H9 (cell line): ENCODE results near the gene CAMTA1. TPM values are rescaled to one million over a fixed set of nuclear protein-coding genes. Genes with fewer than 3 reads are reported as not detected.

ENCODE experiments used
- DNase-seq: peaks from one replicate; pipeline ENCODE4 v3.0.0-alpha.2; 2017
- H2AFZ ChIP-seq: one replicate; pipeline ENCODE4 v1.6.1; 2013; ENCODE audit warnings: mild to moderate bottlenecking, low read length, control low read depth, moderate library complexity
- H2AK5ac ChIP-seq: 2 replicates; pipeline ENCODE4 v1.6.1; 2013; ENCODE audit warnings: low read length, control low read depth, mixed read lengths; ENCODE audit not compliant: insufficient read length
- H2BK120ac ChIP-seq: one replicate; pipeline ENCODE4 v1.6.1; 2013; ENCODE audit warnings: low read depth, mild to moderate bottlenecking, low read length, control low read depth, inconsistent platforms; ENCODE audit not compliant: poor library complexity, severe bottlenecking
- H2BK12ac ChIP-seq: 2 replicates; pipeline ENCODE4 v1.6.1; 2013; ENCODE audit warnings: low read length, control low read depth, mixed read lengths, low read depth; ENCODE audit not compliant: insufficient read length
- H2BK15ac ChIP-seq: 2 replicates; pipeline ENCODE4 v1.6.1; 2013; ENCODE audit warnings: low read depth, low read length, control low read depth
- H2BK20ac ChIP-seq: one replicate; pipeline ENCODE4 v1.6.1; 2013; ENCODE audit warnings: low read depth, mild to moderate bottlenecking, low read length, control low read depth, inconsistent platforms; ENCODE audit not compliant: poor library complexity, severe bottlenecking
- H2BK5ac ChIP-seq: 2 replicates; pipeline ENCODE4 v1.6.1; 2013; ENCODE audit warnings: low read length, control low read depth, mixed read lengths; ENCODE audit not compliant: insufficient read length
- H3K14ac ChIP-seq: 2 replicates; pipeline ENCODE4 v1.6.1; 2013; ENCODE audit warnings: low read length, control low read depth; ENCODE audit not compliant: insufficient read depth
- H3K18ac ChIP-seq: 2 replicates; pipeline ENCODE4 v1.6.1; 2013; ENCODE audit warnings: low read depth, mild to moderate bottlenecking, mixed read lengths, low read length, control low read depth; ENCODE audit not compliant: insufficient read length
- H3K23ac ChIP-seq: 2 replicates; pipeline ENCODE4 v1.6.1; 2013; ENCODE audit warnings: low read length, control low read depth, mixed read lengths, low read depth; ENCODE audit not compliant: insufficient read length
- H3K23me2 ChIP-seq: 2 replicates; pipeline ENCODE4 v1.6.1; 2013; ENCODE audit warnings: low read depth, mild to moderate bottlenecking, mixed read lengths, low read length, control low read depth; ENCODE audit not compliant: insufficient read length, poor library complexity, severe bottlenecking
- H3K27ac ChIP-seq: 2 replicates; pipeline ENCODE4 v1.5.1; 2013; ENCODE audit warnings: low read length, control low read depth, mixed read lengths, low read depth; ENCODE audit not compliant: insufficient read length
- H3K27me3 ChIP-seq: 2 replicates; pipeline ENCODE4 v1.6.1; 2013; ENCODE audit warnings: low read length, control low read depth, inconsistent platforms; ENCODE audit not compliant: insufficient read depth
- H3K4ac ChIP-seq: 2 replicates; pipeline ENCODE4 v1.6.1; 2013; ENCODE audit warnings: low read depth, mild to moderate bottlenecking, control low read depth, inconsistent platforms, low read length, moderate library complexity
- H3K4me1 ChIP-seq: 2 replicates; pipeline ENCODE4 v1.6.1; 2013; ENCODE audit warnings: low read length, control low read depth, inconsistent platforms; ENCODE audit not compliant: insufficient read depth
- H3K4me2 ChIP-seq: 2 replicates; pipeline ENCODE4 v1.6.1; 2013; ENCODE audit warnings: low read length, control low read depth, mixed read lengths; ENCODE audit not compliant: insufficient read length, insufficient read depth
- H3K56ac ChIP-seq: 2 replicates; pipeline ENCODE4 v1.6.1; 2013; ENCODE audit warnings: low read depth, mild to moderate bottlenecking, mixed read lengths, low read length, control low read depth; ENCODE audit not compliant: insufficient read length
- H3K79me1 ChIP-seq: 2 replicates; pipeline ENCODE4 v1.6.1; 2013; ENCODE audit warnings: low read depth, mild to moderate bottlenecking, moderate library complexity, low read length, control low read depth, inconsistent platforms; ENCODE audit not compliant: insufficient read depth, poor library complexity, severe bottlenecking
- H3K79me2 ChIP-seq: 2 replicates; pipeline ENCODE4 v1.6.1; 2013; ENCODE audit warnings: low read length, control low read depth, inconsistent platforms; ENCODE audit not compliant: insufficient read depth
- H3K9ac ChIP-seq: 2 replicates; pipeline ENCODE4 v1.6.1; 2013; ENCODE audit warnings: low read length, control low read depth, mixed read lengths; ENCODE audit not compliant: insufficient read length; ENCODE audit errors: extremely low read depth
- H3K9me3 ChIP-seq: one replicate; pipeline ENCODE4 v1.6.1; 2013; ENCODE audit warnings: low read depth, low read length, inconsistent platforms; ENCODE audit not compliant: control insufficient read depth
- H3T11ph ChIP-seq: one replicate; pipeline ENCODE4 v1.6.1; 2013; ENCODE audit warnings: mild to moderate bottlenecking, low read length, control low read depth, inconsistent platforms
- H4K20me1 ChIP-seq: one replicate; pipeline ENCODE4 v1.6.1; 2013; ENCODE audit not compliant: control insufficient read depth, insufficient read length, insufficient read depth
- H4K5ac ChIP-seq: 2 replicates; pipeline ENCODE4 v1.6.1; 2013; ENCODE audit warnings: low read depth, mild to moderate bottlenecking, mixed read lengths, low read length, control low read depth; ENCODE audit not compliant: insufficient read length
- H4K8ac ChIP-seq: replicated peaks from 2 replicates; pipeline ENCODE4 v1.6.1; 2013; ENCODE audit warnings: low read length, control low read depth, mixed read lengths, low read depth; ENCODE audit not compliant: insufficient read length
- H4K91ac ChIP-seq: 2 replicates; pipeline ENCODE4 v1.6.1; 2013; ENCODE audit warnings: low read depth, mild to moderate bottlenecking, moderate library complexity, mixed read lengths, low read length, control low read depth; ENCODE audit not compliant: insufficient read length
- H3K27ac Mint-ChIP-seq, 3 experiments: 2 replicates in 2 of 3; 3 replicates in 1 of 3; pipeline ENCODE4 v1.8.0; 2020 to 2021; ENCODE audit warnings: mixed read lengths in 3 of 3, mild to moderate bottlenecking in 1 of 3, moderate library complexity in 1 of 3
- H3K27me3 Mint-ChIP-seq: 2 replicates; pipeline ENCODE4 v1.8.0; 2021; ENCODE audit warnings: low read depth, mild to moderate bottlenecking, moderate library complexity, mixed read lengths
- H3K36me3 Mint-ChIP-seq, 3 experiments: 2 replicates in 2 of 3; 3 replicates in 1 of 3; pipeline ENCODE4 v1.8.0; 2020 to 2021; ENCODE audit warnings: low read depth in 3 of 3, mixed read lengths in 3 of 3; ENCODE audit not compliant: insufficient read depth in 1 of 3
- H3K4me1 Mint-ChIP-seq, 2 experiments: 2 replicates each; pipeline ENCODE4 v1.8.0; 2020; ENCODE audit warnings: mixed read lengths in 2 of 2
- H3K4me3 Mint-ChIP-seq, 2 experiments: 2 replicates in 1 of 2; 3 replicates in 1 of 2; pipeline ENCODE4 v1.8.0; 2020 to 2021; ENCODE audit warnings: mild to moderate bottlenecking in 2 of 2, mixed read lengths in 2 of 2, moderate library complexity in 1 of 2
- H3K9me3 Mint-ChIP-seq, 2 experiments: 2 replicates in 1 of 2; 3 replicates in 1 of 2; pipeline ENCODE4 v1.8.0; 2020; ENCODE audit warnings: mild to moderate bottlenecking in 2 of 2, mixed read lengths in 2 of 2, moderate library complexity in 1 of 2
- WGBS: extraction: QIAGEN DNeasy Blood & Tissue Kit; methylation state at CpG from one replicate; pipeline ENCODE4 v1.1.7; 2013; ENCODE audit warnings: missing lambda C conversion rate, low lambda C conversion rate, mixed read lengths; ENCODE audit not compliant: insufficient read length; ENCODE audit errors: extremely low coverage; 5-methylcytosine and 5-hydroxymethylcytosine counted together
- total RNA-seq: library from RNA; stranded (reverse); gene quantifications from 2 replicates; pipeline ENCODE4 v1.2.1, GENCODE V29; 2021
- TF ChIP-seq, protein P1 (sequence below): fragments of 200-600 bp; sonication (generic); conservative IDR thresholded peaks from 3 replicates; pipeline ENCODE4 v1.8.0; 2021; ENCODE audit warnings: antibody characterized with exemption, mild to moderate bottlenecking

The CAMTA1 gene
- total RNA-seq, 1 experiment from 2014 or later, result 115 TPM

DNA sequence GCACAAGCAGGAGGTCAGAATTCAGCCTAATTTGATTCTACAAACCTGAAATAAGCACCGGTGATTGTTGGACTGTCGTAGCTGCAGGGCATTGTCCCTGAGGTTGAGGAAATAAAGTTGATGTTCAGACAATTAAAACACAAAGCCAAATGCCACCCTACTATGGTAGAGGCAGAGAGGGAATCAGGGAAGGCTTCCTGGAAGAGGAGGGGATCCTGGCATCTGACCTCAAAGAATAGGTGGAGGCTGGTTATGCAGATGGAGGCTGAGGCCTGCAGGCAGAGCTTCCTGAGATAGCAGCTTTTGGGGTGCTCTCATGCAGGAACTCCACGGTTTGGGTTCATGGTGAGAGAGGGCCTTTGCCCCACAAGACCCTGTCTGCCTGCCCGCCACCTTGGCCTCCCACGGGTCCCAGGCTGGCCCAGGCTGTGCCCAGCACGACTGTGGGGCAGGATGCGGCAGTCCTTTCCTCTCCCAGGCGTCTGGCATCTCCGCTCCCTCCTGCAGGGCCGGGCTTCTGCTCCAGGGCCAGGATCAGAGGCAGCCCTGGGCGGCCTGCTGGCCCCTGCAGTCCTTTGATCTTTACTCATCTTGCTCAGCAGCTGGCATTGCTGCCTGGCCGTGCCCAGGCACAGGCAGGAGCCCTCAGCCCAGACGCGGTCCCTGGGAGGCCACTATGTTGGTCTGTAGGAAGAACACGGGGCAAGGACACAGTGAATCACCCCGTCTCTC lies 851.7 kb downstream of the CAMTA1 start:
- peaks cover 3% of the 10 kb centered on the region for H4K20me1 ChIP-seq
- no peak overlapping the region for H3K4ac ChIP-seq
- no peak overlapping the region for H2BK120ac ChIP-seq
- H3T11ph ChIP-seq, result no peak overlapping the region
- Mint-ChIP-seq H3K27ac (no peak overlapping the region; a peak in 1 of 7 replicates), H3K27me3 (peaks cover 4% of the 10 kb centered on the region), H3K4me3 (no peak overlapping the region), H3K4me1 (peaks cover 12 to 35% of the 10 kb centered on the region in 2 experiments), H3K36me3 (no peaks in the 10 kb centered on the region), H3K9me3 (no peaks in the 10 kb centered on the region)
- H3K79me1 ChIP-seq, result no peaks in the 10 kb centered on the region
- no peak overlapping the region for H3K14ac ChIP-seq
- H3K56ac ChIP-seq, result no peak overlapping the region
- H3K9me3 ChIP-seq, result no peaks in the 10 kb centered on the region
- no peaks in the 10 kb centered on the region for H3K79me2 ChIP-seq
- DNase-seq, result no peak
- H2AFZ ChIP-seq, result no peak overlapping the region
- no peak overlapping the region for H3K9ac ChIP-seq
- no peak overlapping the region for H4K91ac ChIP-seq
- no peak overlapping the region for H2BK15ac ChIP-seq
- no peak overlapping the region for H3K23ac ChIP-seq
- no peak overlapping the region for H3K27ac ChIP-seq
- H2BK12ac ChIP-seq, result no peak overlapping the region
- no peak overlapping the region for H3K4me2 ChIP-seq
- H3K18ac ChIP-seq, result no peak overlapping the region
- H2BK20ac ChIP-seq, result no peak overlapping the region
- TF ChIP-seq, protein P1, sequence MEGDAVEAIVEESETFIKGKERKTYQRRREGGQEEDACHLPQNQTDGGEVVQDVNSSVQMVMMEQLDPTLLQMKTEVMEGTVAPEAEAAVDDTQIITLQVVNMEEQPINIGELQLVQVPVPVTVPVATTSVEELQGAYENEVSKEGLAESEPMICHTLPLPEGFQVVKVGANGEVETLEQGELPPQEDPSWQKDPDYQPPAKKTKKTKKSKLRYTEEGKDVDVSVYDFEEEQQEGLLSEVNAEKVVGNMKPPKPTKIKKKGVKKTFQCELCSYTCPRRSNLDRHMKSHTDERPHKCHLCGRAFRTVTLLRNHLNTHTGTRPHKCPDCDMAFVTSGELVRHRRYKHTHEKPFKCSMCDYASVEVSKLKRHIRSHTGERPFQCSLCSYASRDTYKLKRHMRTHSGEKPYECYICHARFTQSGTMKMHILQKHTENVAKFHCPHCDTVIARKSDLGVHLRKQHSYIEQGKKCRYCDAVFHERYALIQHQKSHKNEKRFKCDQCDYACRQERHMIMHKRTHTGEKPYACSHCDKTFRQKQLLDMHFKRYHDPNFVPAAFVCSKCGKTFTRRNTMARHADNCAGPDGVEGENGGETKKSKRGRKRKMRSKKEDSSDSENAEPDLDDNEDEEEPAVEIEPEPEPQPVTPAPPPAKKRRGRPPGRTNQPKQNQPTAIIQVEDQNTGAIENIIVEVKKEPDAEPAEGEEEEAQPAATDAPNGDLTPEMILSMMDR, result no peak
- no peak overlapping the region for H4K8ac ChIP-seq
- WGBS, result no CpG with 5 or more reads among the region's 16 CpGs
- no peaks in the 10 kb centered on the region for H3K23me2 ChIP-seq
- no peaks in the 10 kb centered on the region for H3K27me3 ChIP-seq
- H4K5ac ChIP-seq, result no peak overlapping the region
- H2AK5ac ChIP-seq, result no peak overlapping the region
- no peaks in the 10 kb centered on the region; the same call in 1 of the 2 replicates for H3K4me1 ChIP-seq
- no peak overlapping the region for H2BK5ac ChIP-seq
